Suprapubic skin (tissue), 3 donors: Measurements from ENCODE around the gene PACS1.

Experiments
- CTCF ChIP-seq, 2 donors: fragments of 200-600 bp in 1 of 2; fragments of 450-650 bp in 1 of 2; sonication (generic) in 1 of 2; IDR thresholded peaks; one replicate each; pipeline ENCODE4 v1.5.1; 2016 to 2019; ENCODE audit warnings: antibody characterized with exemption in 2 of 2, mild to moderate bottlenecking in 1 of 2, moderate library complexity in 1 of 2
- POLR2A ChIP-seq, 2 donors: fragments of 450-650 bp; IDR thresholded peaks; one replicate each; pipeline ENCODE4 v1.6.1; 2017; ENCODE audit warnings: antibody characterized with exemption in 2 of 2, mild to moderate bottlenecking in 2 of 2, moderate library complexity in 2 of 2

GRCh38 chr11:66123902-66124301, 53.8 kb downstream of the PACS1 start:
- no peak for TF ChIP-seq CTCF (IDR thresholded peaks at IDR 0.05)
- no peak for TF ChIP-seq POLR2A (IDR thresholded peaks at IDR 0.05)
